GM03348 (cell line): ENCODE results near the gene KRT13.

ENCODE experiments used
- DNase-seq: peaks from one replicate; pipeline ENCODE4 v3.0.0; 2012; ENCODE audit warnings: low spot score

The KRT13 gene

DNA sequence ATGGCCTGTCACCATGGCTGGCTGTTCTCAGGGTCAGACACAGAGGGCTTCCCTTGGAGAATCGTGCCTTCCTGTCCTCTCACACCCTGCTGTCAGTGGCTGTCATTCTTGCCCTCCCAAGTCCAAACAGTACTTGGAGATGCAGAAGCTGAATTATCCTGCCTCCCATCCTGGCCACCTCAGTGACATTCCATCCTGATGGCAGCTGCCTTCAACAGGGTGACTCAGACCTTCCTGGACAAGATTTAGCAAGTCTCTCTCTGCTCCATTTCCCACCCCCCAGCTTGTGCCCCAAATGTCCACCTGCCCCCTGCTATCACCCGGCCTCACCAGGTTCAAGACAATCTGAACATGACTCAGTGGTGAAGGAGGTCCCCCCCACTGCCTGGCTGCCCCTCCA lies 10.9 kb downstream of the KRT13 start:
- peak; percentile 54 for DNase-seq

DNA sequence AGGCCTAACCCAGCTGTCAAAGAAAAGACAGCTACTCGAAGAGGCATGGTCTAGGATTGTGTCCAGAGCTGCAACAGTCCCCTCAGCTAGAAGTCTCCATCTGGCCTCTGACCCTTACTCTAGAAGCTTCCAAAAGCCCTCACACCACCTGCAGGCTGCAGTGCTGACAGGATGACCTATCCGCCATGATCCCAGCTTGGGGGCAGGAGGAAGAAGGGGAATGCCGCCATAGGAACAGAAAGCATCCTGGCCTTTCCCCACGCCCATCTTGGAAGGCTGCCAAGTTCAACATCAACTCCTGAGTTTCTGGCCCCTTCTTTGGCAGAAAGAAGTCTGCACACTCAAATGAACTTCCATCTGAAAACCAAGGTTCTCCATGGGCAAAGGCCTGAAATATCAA lies 12.6 kb downstream of the KRT13 start:
- DNase-seq: no peak

DNA sequence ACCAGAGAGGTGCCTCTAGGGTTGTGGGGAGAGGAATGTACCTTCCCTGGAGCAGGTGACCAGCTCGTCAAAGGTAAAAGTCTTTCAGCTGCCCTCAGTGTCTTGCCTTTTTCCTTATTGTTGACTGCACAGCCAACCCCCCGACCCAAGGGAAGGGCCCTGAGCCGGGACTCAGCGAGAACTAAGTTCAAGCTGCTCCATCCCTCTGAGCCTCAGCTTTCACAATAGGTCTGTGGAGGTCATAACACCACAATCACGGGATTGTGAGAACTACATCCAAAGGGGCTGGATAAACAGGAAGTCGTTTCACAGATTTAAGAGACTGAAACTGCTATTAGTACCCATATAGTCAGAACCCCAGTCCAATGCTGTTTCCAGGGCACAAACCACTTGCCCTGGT lies 13.1 kb downstream of the KRT13 start:
- DNase-seq: no peak

DNA sequence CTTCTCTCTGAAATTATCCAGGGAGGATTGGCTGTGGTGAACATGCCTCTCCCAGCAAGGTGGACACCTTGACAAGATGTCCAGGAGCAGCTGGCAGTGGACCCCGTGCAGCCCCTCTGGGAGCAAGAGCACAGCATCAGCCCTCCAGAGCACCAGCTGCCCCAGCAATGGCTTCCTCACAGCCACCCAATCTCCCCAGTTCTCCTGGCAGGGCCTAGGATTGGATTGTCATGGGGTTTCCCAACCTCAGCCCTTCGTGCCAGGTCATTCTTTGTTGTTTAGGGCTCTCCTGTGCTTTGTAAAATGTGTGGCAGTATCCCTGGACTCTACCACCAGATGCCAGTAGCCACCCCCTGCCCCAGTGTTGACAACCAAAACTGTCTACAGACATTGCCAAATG lies 13.9 kb downstream of the KRT13 start:
- no peak for DNase-seq

DNA sequence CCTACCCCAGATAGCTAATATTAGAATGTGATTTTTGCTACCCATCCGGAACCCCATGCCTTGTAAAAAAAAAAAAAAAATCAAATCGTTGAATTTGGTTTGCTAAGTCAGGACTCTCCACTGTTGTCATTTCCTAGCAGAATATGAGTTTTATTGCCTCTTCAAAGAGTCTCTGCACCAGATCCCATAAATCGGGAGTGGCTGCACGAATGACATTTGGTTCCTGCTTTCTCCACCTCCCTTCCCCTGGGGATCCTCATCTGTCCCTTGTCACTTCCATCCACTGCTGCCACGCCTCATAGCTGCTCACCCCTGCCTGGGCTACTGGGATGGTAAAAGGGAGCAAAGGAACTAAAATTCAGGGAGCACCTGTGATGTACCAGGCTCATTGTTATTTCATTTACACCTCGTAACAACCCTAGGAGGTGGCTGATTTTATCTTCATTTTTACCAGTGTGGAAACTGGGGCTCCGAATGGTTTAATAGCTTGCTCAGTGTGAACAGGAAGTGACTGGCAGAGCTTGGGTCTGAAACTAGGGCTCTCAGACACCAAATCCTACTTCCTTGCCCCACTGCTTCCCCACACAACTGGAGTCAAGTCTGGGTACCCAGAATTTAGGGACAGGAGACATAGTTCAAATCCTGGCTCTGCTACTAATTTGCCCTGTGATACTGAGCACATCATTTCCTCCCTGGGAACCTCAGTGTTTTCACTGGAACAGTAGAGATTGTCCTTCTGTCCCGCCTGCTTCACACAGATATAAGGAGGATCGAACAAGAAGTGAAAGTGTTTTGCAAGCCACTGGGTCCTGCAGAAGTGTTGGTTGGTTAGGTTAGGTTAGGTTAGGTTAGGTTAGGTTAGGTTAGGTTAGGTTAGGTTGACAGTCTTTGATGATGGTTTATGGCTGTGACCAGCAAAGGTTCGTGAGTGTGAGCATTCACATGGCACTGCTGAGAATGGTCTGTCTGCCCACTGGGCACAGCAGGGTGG lies 15.1 kb downstream of the KRT13 start:
- DNase-seq: no peak

DNA sequence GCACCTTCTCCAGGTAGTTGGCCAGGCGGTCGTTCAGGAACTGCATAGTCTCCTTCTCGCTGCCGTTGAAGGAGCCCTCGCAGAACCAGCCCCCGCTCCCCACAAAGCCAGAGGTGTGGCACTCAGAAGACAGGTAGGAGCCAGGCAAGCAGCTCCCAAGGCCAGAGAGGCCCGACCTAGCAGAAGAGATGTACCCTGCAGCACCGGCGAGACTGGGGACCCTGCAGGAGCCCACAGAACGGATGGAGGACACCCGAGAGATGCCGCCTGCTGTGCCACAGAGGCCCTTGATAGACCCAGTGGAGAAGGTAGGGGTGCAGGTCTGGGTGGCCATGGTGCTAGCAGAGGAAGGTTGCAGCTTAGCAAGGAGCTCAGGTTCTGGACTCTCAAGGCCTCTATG lies 15.9 kb downstream of the KRT13 start, which contains the start of gene KRT36:
Gene KRT36, minus strand, starts transcription at position 380 of the 400 bp plus-strand sequence. Its CDS starts 46 bp downstream, at position 334.
- no peak for DNase-seq

DNA sequence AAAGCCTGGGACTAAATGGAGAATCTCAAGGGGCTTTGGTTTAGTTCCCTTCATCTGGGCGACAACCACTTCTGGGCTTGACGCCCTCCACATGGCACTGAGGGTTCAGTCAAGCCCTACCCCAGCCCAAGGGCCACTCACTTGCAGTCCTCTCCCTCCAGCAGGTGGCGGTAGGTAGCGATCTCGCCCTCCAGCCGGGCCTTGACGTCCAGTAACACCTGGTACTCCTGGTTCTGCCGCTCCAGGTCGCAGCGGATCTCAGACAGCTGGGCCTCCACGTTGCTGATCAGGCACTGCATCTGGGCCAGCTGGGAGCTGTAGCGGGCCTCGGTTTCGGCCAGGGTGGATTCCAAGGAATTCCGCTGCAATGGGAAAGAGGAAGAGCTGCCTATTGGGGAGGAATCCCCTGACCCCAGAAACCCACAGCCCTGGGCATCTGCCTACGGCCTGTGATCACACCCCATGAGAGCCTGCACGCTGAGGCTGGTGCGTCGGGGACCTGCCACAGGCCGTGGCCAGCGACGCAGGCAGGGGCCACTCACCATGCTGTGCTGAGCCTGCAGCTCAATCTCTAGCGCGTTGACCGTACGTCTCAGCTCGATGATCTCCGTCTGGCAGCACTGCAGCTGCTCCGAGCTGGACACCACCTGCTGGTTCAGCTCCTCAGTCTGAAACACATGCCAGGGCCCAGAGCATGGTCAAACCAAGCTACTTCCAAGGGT lies 18.4 kb downstream of the KRT13 start:
- no peak for DNase-seq

DNA sequence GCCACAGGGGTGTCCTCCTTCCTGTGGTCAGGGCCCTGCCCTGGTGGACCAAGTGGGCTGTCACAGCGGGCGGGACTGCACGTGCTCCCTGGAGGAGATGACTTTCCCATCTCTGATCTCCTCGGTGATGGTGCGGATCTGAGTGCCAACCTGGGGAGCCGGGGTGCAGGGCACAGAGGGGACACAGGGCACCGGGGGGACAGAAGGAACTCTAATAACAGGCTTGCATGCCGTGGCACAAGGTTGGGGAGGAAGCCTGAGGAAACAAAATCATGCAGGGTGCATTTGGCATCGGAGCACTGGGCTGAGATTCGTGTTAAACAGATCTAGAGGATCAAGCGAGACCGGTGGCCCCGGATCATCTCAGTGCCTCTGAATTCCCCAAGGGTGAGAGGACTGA lies 19.1 kb downstream of the KRT13 start:
- no peak for DNase-seq

DNA sequence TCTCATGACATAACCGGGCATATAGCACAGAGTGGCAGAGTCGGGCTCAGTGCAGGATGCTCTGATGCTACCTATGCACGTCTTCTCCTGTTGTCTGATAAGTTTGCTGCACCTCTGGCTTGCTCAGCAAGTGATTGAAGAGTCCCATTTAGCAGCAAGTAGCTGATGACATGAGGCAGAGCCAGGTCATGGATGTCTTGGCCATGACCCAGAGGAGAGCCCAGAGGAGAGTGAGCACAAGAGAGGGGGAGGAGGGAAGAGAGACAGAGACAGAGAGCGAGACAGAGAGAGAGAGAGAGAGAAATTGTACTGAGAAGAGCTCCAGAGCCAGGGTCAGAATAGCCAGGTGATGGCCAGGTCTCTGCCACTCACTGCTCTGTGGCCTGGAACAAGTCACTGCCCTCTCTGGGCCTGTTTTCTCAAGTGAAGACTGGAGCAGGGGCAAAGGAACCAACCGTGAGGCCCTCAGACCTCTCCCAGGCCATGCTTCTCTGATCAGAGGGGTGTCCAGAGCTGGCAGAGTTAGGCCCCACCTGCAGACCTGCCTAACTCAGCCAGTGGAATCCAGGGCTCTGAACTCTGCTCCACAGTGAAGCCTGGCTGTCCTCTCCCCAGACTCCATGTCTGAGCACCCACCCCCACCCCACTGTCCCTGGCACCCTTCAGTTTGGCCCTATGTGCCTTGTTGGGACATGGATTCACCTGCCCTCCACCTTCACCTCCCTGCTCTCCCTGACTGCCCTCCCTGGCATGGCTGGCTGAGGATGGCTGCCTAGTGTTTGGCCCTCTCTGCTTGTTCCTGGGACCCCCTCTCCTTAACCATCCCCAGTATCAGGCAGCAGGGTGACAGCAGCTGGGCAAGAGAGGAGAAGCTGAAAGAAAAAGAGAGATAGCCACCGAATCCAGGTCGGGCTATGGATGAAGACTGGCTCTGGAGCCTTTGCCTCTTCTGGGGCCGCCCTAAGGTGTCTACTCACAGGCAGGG lies 20.2 kb downstream of the KRT13 start:
- DNase-seq: no peak

DNA sequence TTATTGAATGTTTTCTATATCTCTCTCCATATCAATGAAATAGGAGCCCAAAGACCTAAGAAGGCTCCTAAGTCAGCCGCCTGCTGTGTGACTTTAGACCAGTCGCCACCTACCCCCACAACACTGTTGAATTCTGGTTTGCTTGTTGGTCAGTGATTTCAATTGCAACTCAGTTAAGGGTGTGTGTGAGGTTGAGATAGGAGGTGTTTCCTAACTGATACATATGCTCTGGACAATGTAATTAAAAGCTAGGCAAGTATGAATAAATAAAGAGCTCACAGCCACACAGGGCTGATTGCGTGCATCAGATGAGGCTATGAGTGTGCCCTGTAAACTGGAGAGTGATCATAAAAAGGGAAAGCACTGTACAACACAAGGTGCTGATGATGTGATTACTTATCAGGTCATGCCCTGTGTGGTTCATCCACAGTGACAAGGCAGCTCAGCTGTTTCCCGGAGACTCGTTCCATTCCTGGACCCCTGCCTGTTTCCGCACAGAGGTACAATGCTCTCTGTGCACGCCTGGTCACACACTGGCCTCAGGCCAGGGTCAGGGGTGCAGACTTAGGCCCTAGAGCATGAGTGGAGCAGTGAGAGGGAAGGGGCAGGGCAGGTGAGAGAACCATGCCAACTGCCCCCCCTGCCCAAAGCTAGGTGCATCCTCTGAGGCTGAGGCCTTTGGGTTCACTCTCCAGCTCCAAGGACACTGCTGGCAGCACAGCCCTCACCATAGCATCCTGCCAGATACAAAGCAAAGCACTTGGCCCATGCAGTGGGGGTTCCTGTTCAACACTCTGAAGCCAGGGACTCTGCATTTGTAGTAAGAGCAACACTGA lies 21.2 kb downstream of the KRT13 start:
- no peak for DNase-seq

DNA sequence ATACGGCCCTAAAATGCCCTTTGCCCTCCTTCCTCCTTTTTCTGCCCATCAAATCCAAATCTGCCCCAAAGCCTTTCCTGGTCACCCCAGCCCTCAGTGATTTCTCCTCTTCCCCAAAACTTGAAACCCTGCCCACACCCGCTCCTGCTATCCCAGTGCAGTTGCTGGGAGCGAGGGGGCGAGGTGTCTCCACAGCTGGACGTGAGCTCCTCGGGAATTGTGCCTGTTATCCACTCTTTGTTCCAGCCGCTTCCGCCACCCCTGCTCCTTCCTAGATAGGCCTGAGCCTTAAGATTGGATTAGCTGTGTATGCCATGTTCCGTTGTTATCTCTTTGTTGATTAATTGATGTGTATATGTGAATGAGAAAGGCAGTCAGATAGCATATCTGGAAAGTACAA lies 21.9 kb downstream of the KRT13 start:
- DNase-seq: no peak

DNA sequence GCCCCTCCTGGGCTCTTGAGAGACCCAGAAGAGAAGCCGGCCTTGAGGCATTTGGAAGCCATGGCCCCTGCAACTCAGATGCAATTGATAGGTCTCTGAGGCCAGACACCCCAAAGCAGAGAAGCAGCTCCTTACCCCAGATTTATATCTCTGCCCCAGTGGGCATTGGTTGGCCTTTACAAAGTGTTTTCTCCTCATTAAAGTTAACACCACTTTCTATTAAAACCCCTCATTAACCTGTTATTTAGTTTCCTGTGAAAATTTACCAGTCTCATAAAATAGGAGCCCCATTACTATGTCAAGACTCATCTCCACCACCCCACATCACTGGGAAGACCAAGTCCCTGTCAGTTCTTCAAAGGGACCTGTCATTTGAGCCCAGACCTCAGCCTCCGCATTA lies 24.4 kb downstream of the KRT13 start, which contains the start of gene KRT35:
Gene KRT35, minus strand, starts transcription at position 116 of the 400 bp plus-strand sequence. Its CDS starts 54 bp downstream, at position 62.
- no peak for DNase-seq

DNA sequence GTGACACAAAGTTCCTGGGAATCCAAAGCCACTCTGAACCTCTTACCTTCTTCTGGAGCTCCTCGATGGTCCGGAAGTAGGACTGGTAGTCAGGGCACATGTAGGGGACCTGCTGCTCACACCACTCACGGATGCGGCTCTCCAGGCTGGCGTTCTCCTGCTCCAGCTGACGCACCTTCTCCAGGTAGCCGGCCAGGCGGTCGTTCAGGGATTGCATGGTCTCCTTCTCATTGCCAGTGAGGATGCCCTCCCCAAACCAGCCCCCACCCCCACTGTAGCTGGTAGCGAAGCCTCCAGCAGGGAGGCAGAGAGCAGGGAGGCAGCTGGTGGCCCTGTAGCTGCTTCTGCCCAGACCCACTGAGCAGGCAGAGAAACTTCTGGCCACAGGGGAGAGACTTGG lies 24.8 kb downstream of the KRT13 start:
- no peak for DNase-seq

DNA sequence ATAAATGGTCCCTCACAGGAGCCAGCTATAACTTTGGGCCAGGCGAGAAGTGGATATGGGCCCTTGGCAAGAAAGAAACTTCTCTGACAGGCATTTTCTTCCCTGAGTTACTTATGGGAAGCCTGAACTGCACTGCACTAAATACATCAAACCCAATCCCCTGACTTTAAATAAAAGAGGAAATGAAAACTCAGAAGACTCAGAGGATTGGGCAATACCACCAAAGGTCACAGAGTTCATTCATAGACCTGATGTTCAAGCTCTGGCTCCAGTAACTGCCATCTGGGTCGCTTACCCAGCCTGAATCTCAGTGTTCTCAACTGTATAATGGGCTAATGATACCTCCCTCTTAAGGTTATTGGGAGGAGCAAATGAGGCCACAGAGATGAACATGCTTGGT lies 25.3 kb downstream of the KRT13 start:
- no peak for DNase-seq

DNA sequence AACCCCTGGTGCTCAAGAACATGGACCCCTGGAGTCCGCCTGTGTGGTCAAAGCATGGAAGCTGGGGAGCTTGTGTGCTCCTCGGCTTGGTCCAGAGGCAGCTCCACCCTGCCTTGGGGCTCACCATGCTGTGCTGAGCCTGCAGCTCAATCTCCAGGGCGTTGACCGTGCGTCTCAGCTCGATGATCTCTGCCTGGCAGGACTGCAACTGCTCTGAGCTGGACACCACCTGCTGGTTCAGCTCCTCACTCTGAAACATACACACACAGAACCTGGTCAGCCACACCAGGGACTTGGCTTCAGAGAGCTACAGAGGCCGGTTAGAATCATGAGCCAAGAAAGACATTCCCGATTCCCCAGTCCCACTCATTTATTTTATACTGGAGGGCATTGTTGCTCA lies 27.2 kb downstream of the KRT13 start:
- DNase-seq: no peak

DNA sequence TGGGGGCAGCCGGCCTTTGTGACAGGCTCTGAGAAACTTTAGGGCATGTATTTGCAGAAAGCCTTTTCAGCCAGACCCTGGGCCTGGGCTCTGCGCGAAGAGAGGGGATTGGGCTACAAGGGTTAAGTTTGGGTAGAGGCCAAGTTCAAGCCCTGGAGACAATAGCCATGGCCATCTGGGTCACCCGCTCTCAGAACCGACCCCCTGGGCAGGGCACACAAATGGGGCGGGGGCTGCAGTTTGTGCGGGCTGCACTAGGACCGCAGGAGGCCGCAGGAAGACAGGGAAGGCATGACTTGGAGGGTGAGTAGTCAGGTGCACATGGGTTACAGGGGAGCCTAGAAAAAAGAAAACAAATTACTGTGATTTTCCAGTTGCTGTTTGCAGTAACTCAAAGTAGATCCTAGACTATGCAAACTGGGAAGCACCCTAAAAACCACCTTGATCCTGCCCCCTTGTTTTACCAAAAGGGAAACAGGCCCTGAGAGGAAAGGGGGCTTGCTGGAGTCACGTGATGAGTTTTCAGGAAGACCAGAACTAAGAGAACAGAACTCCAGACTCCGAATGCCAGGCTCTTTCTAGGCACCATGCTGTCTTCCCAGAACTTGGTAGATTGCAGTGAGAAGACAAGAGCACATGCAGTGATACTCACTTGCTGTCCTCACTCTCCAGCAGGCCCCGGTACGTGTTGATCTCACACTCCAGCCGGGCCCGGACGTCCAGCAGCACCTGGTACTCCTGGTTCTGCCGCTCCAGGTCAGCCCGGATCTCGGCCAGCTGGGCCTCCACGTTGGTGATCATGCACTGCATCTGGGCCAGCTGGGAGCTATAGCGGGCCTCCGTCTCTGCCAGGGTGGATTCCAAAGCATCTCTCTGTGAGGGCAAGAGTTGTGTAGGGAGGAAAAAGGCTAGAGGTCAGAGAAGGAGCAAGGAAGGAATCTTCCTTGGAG lies 28.3 kb downstream of the KRT13 start:
- DNase-seq: no peak

DNA sequence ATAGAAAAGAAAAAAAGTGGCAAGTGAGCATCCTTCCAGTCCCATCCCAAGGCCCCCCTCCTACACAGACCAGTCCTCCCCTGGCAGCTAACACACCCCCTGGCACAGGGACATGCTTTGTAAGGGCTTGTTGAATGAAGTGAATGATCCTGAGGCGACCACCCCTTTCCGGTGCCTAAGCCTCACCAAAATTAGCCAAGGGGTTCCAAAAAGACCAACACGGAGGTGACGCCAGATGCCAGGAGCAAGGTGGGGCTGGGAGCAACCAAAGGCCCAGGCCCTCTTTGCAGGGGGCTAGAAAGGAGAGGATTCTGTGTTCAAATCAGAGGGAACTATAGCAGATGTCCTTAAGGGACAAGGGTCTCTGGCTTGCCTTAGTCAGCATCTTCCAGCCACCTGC lies 30.0 kb downstream of the KRT13 start:
- no peak for DNase-seq

DNA sequence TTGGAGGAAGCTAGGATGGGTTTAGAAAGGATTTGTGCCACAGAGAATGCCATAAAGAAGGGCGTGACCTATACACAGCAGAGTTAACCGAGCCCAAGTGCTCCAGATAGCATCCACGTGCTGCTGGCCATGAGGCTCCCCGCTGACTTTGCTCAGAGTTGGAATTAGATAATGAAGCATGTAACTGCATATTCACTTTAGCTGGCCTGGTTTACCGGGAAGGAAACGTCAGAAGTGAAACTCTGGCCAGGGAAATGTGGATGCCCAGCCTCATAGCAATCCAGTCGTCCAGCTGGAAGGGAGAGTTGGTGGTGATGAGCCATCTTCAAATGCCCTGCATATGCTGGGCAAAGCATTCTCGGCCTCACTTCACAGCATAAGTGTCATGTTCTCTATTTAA lies 30.5 kb downstream of the KRT13 start:
- DNase-seq: no peak

DNA sequence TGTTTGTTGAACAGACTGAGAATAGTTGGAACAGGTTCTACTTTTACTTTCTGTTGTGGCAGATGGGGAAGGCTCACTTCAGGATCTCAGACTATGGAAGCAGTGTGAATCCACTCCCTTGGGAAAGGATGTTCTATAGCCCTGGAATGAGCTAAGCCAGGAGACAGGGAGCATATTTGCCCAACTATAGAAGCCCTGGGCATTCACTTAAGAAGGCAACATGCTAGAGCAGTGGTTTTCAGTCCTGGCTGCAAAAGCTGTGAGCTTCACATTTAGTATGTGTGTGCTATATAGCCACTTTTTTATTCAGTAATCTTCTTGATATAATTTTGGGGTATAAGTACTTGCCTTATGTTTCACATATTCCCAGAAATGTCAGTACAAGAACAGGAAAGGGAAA lies 37.1 kb downstream of the KRT13 start:
- no peak for DNase-seq

DNA sequence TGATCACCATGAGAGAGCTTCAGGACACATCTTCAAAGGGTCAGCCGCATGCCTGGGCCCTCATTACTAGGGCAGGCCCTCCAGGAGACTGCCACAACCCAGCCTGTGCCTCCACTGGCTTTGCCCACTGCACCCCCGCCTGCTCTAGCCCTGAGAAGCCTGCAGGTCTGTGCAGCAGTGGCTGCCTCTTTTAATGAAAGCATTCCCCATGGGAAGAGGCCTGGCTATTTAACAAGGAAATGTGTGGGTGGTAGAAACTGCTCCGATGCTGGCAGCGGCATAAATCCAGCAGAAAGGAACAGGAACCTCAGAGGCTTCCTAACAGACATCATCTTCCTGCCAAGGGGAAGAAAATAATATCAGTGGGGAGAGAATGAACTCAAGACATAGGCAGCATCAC lies 37.9 kb downstream of the KRT13 start:
- peak; percentile 43 for DNase-seq
